COLO668 (cell line): ENCODE measurements around the gene SH2B2.
"Not testable (repeated sequence)": the region's sequence is repeated elsewhere in the genome, so short reads cannot be mapped to it uniquely, and the experiment has no call there.

Source experiments
- DNase-seq: peaks from one replicate; lab custom pipeline; 2025; ENCODE audit not compliant: unreplicated experiment; lab: John Stamatoyannopoulos, UW

The SH2B2 gene

DNA sequence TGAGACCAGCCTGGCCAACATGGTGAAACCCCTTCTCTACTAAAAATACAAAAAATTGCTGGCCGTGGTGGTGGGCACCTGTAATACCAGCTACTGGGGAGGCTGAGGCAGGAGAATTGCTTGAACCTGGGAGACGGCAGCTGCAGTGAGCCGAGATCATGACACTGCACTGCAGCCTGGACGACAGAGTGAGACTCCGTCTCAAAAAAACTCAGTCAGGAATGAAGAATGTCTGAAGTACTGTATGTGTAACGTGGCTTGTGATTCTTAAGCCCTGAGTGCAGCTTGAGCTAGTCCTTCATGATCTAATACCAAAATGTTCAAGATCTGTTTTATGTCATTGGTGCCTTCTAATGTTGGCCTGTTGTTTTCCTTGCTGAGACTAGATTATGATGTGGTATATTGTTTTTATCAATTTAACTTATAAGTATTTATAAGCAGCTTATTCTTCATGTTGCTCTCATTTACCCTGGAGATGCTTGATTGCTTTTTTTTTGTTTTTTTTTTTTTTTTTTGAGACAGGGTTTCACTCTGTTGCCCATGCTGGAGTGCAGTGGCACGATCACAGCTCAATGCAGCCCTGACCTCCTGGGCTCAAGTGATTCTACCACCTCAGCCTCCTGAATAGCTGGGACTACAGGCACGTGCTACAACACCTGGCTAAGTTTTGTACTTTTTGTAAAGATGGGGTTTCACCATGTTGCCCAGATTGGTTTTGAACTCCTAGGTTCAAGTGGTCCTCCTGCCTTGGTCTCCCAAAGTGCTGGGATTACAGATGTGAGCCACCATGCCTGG is 44.2 kb downstream of the SH2B2 start:
- DNase-seq, result not testable (repeated sequence)

DNA sequence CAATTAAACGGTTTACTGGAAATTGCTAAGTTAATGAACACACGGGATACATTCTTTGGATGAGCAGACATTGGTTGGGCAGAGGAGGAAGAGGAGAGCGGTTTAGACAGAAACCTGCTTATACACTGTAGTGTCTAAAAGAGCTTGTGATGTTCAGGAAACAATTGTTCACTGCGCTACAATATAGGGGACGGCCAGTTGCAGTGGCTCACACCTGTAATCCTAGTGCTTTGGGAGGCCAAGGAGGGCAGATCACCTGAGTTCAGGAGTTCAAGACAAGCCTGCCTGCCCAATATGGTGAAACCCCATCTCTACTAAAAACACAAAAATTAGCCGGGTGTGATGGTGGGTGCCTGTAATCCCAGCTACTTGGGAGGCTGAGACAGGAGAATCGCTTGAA is 48.9 kb downstream of the SH2B2 start:
- not testable (repeated sequence) for DNase-seq

DNA sequence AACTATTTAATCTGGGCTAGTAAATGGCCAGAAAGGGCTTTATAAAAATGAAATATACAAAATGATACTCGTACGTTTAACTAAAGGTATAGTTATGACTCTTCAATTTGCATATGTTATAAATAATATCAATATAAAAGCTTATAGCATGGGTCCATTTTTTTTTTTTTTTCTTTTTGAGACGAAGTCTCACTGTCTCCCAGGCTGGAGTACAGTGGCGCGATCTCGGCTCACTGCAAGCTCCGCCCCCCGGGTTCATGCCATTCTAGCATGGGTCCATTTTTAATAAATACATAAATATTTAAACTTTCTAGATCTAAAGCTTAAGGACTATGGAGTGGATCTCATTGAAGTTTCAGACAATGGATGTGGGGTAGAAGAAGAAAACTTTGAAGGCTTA is 50.3 kb downstream of the SH2B2 start:
- DNase-seq, result not testable (repeated sequence)

DNA sequence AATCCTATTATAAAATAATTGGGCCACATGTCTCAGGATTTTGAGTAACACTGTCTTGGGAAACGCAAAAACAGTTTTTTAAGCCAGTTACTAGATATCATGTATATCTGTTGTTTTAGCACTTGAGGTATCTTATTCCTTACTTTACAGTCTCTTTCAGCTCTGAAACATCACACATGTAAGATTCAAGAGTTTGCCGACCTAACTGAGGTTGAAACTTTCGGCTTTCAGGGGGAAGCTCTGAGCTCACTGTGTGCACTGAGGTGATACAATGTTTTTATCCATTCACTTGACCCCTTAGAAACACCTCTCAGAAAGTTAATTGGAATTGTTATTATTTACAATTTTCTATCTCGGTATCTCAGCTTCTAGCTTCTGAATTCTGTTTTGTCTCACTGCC is 50.8 kb downstream of the SH2B2 start:
- DNase-seq, result not testable (repeated sequence)

DNA sequence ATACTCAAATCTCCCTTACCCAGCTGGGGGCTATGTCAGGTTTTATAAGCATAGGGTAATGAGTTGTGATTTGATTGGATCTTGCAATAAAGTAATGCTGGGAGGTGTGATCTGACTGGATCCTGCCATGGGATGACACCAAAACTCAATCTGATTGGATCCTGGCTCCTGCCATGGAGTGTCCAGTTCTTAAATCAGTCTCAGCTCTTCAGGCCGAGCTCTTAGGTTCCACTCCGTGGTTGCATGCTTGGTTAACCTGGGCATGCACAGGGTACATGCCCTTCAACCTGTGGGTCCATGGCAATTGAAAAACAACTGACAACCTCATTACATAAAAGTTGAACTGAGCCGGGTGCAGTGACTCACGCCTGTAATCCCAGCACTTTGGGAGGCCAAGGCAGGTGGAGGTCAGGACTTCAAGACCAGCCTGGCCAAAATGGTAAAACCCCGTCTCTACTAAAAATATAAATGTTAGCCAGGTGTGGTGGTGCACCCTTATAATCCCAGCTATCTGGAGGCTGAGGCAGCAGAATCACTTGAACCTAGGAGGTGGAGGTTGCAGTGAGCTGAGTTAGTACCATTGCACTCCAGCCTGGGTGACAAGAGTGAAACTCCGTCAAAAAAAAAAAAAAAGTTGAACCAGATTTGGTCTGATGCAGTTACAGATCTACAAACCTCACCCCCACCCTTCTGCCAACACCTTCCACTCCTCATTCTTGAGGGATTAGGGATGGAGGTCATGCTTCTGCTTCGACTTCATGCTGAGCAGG is 54.1 kb downstream of the SH2B2 start:
- not testable (repeated sequence) for DNase-seq

DNA sequence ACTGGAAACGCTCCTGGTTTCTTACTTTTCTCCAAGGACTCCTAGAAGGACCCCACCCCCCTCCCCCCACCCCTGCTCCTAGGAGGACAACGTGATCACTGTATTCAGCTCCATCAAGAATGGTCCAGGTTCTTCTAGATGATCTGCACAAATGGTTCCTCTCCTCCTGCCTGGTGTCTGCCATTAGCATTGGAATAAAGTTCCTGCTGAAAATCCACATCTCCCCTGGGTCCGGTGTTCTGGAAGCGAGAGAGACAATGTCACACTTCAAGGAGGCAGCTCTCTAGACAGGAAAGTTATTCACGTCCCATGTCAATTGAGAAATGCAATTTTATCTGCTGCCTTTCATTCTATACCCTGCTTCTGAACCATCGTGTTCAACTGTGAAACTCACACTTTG is 60.3 kb downstream of the SH2B2 start:
- not testable (repeated sequence) for DNase-seq

DNA sequence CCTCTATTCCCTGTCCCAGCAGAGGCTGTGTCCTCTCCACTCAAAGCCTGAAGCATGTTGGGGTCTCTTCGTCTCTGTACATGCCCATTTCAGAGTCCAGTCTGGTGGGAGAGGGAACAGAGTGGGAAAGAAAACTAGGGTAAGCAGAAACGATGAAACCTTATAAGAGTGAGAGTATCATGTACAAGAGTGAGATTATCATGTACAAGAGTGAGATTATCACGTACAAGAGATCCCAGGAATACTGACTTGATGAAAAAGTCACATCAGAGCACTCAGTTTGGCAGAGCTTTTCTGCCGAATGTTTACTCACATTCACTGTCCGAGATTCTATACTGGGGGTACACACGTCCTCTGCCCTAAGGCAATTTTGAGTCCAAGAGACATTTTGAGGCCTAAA is 69.7 kb downstream of the SH2B2 start, which contains the start of gene SPDYE6:
Gene SPDYE6, minus strand, starts transcription at position 101 of the 400 bp plus-strand sequence. CDS start 421 bp downstream, outside the sequence.
- not testable (repeated sequence) for DNase-seq

DNA sequence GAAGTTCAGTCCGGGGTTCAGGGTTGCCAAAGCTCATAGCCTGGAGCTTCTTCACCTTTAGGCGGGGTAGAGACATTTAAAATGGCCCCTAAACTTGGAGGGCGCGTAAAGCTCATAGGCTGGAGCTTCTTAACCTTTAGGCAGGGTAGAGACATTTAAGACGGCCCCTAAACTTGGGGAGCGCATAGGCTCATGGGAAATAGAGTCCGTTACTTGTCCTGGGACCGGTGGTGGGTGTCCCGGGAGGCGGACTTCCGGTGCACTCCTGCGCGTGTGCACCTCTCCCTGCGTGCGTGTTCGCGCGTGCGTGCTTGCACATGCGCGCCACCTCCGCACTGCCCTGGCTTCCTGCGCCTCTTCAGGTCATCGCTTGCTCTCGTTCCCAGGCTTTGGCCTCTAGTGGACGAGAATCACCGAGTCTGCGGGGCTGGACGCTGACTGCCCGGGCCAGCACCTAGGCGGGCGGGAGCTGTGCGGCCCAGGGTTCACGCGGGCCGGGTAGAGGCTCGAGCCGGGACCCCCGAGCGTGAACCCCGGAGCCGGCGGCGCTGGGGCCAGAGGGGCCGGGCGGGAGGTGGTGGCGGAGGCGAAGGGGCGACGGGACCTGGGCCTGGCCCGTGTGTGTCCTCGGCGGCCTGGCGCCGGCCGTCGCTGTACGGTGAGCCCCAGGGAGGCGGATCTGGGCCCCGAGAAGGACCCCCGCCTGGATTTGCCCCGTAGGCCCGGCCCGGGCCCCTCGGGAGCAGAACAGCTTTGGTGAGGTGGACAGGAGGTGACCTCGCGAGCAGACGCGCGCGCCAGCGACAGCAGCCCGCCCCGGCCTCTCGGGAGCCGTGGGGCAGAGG is 77.1 kb downstream of the SH2B2 start:
- peak; percentile 94 for DNase-seq

DNA sequence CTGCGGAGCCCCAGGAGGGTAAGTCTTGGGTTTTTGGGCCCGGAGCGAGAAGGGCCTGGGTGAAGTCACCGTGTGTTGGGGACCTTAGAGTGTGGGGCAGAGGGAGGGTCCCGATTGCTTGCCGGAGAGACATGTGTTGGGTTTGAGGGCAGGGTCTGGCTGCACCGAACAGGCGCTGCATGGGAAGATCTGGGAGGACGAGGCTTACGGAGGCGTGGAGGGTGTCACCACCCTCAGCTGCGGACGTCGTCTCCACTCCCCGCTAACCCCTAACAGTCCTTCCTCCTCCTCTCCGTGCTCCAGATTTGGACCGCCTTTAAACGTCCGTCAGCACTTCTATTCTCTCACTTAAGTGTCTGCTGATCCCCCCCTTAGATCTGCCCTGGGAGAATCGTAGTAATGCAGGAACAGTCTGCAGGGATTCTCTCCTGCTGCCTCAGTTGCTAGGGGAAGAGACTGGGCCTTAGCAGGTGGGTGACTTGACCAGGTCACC is 77.8 kb downstream of the SH2B2 start:
- not testable (repeated sequence) for DNase-seq

DNA sequence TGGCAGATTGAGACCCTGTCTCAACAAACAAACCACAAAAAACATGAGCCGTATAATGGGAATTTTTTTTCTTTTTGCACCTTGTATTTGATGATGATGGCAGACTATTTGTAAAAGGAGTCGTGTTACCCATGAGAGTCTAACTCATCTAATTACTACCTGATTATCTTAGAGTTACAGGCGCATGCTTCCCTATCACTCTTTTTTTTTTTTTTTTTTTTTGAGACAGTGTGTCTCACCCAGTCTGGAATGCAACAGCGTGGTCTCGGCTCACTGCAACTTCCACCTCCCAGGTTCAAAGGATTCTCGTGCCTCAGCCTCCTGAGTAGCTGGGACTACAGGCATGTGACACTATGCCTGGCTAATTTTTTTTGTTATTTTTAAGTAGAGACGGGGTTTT is 78.7 kb downstream of the SH2B2 start:
- not testable (repeated sequence) for DNase-seq

DNA sequence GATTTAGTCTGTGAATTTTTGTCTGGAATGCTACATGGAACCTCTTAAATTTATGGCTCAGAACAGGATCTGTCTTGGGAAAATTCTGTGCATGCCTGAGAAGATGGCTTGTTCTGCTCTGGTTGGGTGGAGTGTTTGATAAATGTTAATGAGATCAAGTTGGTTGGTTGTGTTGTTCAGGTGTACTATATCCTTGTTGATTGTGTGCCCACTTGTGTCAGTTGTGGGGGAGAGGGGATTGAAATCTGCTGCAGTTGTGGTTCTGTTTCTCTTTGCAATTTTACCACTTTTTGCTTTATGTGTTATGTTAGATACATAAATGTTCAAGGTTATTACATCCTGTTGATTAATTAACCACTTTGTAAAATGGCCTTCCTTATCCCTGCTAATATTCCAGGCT is 83.4 kb downstream of the SH2B2 start:
- not testable (repeated sequence) for DNase-seq
